NT2/D1 (cell line): ENCODE data around the gene FZD8.

Source experiments
- YY1 ChIP-seq: IDR thresholded peaks from 2 replicates; pipeline ENCODE4 v1.6.1; 2011; ENCODE audit not compliant: insufficient read length, insufficient read depth
- ZNF274 ChIP-seq: IDR thresholded peaks from 2 replicates; pipeline ENCODE4 v1.6.1; 2011; ENCODE audit warnings: mild to moderate bottlenecking, low read depth, low read length

DNA sequence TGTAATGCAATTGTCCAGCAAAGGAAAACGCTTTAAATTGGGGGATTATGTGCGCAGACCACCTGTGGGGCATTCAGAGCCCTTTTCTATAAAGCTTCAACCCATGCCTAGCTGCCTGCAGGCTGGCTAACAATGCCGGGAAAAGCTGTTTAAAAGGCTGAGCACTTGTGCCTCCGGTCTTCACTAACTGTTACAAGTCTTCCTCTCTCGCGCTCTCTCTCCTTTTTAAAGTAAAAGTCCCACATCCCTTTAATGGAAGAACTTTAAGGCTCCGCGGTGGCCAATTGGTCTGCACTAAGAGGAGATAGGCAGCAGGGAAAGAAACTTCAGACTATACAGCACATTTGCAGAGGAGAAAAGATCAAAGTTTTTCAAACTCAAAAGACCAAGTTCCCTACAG is 4.6 kb downstream of the FZD8 start:
- TF ChIP-seq YY1 (no peak), ZNF274 (no peak)
